Adrenal gland (tissue), 12 donors: Measurements from ENCODE around the gene DNHD1. TPM values are rescaled to one million over a fixed set of nuclear protein-coding genes. Genes with fewer than 3 reads are reported as not detected.

ENCODE experiments used
- DNase-seq, 7 donors: peaks; one replicate each; pipeline ENCODE4 v3.0.0-alpha.2; 2019 to 2020
- H3K27ac ChIP-seq, 5 donors: fragments of 200-600 bp; sonication (generic) in 4 of 5; 1 replicate in 3 of 5; 2 replicates in 2 of 5; pipeline versions ENCODE4 v1.5.1 to v1.8.0; 2016 to 2020; ENCODE audit warnings: mild to moderate bottlenecking in 1 of 5
- H3K27me3 ChIP-seq: fragments of 200-600 bp; 2 replicates; pipeline ENCODE4 v1.8.0; 2021
- H3K36me3 ChIP-seq, 2 donors: fragments of 200-600 bp; replicated peaks in 1 of 2; 1 replicate in 1 of 2; 2 replicates in 1 of 2; pipeline versions ENCODE4 v1.5.1 to v1.8.0; 2018 to 2022
- H3K4me1 ChIP-seq, 2 donors: fragments of 200-600 bp; replicated peaks in 1 of 2; 1 replicate in 1 of 2; 2 replicates in 1 of 2; pipeline versions ENCODE4 v1.5.1 to v1.8.0; 2018 to 2021
- H3K4me3 ChIP-seq, 4 donors: fragments of 200-600 bp; sonication (generic) in 3 of 4; one replicate each; pipeline ENCODE4 v1.5.1; 2016 to 2018
- H3K9me3 ChIP-seq, 3 donors: fragments of 200-600 bp; sonication (generic) in 1 of 3; replicated peaks in 1 of 3; 1 replicate in 2 of 3; 2 replicates in 1 of 3; pipeline versions ENCODE4 v1.5.1 to v1.8.0; 2016 to 2021
- POLR2A ChIP-seq, 2 donors: fragments of 450-650 bp; IDR thresholded peaks; one replicate each; pipeline ENCODE4 v1.6.1; 2017; ENCODE audit warnings: antibody characterized with exemption in 2 of 2, mild to moderate bottlenecking in 2 of 2, moderate library complexity in 1 of 2
- WGBS, 4 donors: extraction: QIAGEN DNeasy Blood & Tissue Kit in 2 of 4; methylation state at CpG; one replicate each; pipeline versions ENCODE4 v1.1.5 to v1.1.7; 2013 to 2017; 5-methylcytosine and 5-hydroxymethylcytosine counted together
- intact Hi-C, 2 donors: fragments of 100-400 bp; cut with DNase I; formaldehyde crosslinking; loops; one replicate each; pipeline versions ENCODE4 v1.14.1 to v1.15.0; 2022 to 2023
- polyA plus RNA-seq, 3 donors: library from polyadenylated mRNA; stranded (reverse); fragments of 200-250 nt in 2 of 3; fragments of 350-450 nt in 1 of 3; fragmentation: Illumina TruSeq in 1 of 3; extraction: RNeasy Lipid Tissue Mini Kit (QIAGEN cat#74804) in 1 of 3; gene quantifications; one replicate each; pipeline ENCODE4 v1.2.3, GENCODE V29; 2013 to 2014
- total RNA-seq, 9 donors: library from RNA; depleted of rRNA in 4 of 9; stranded (reverse); fragments of >200 nt in 4 of 9; fragments of 120-200 nt in 1 of 9; fragmentation: NEBNext Ultra II Directional in 1 of 9; extraction: Animal tissue kit (Norgen Biotek cat#: 25700) in 1 of 9; gene quantifications; one replicate each; pipeline versions ENCODE4 v1.1.0 to v1.2.4, GENCODE V29; 2013 to 2023
- TF ChIP-seq, protein P1 (sequence below), 6 experiments: fragments of 450-650 bp in 4 of 6; fragments of 200-600 bp in 2 of 6; sonication (generic) in 1 of 6; IDR thresholded peaks; 1 replicate in 5 of 6; 2 replicates in 1 of 6; pipeline versions ENCODE4 v1.5.1 to v1.8.0; 2016 to 2021; ENCODE audit warnings: antibody characterized with exemption in 6 of 6, mild to moderate bottlenecking in 2 of 6, moderate library complexity in 1 of 6
- donor health status: healthy with polysubstance abuse.
- donor health status: Bipolar disorder and iron deficiency.
- donor health status: DM: yes; HTN: yes; CAD: no.
- donor health status: DM: no; HTN: no; CAD: no.
- donor health status: DM: no; HTN: no; CAD: no.
- donor health status: DM: yes; HTN: yes; CAD: no.

DNHD1 gene
- total and polyA plus RNA-seq, 12 donors, result 3.9 to 27.1 (median 9.9) TPM

DNA sequence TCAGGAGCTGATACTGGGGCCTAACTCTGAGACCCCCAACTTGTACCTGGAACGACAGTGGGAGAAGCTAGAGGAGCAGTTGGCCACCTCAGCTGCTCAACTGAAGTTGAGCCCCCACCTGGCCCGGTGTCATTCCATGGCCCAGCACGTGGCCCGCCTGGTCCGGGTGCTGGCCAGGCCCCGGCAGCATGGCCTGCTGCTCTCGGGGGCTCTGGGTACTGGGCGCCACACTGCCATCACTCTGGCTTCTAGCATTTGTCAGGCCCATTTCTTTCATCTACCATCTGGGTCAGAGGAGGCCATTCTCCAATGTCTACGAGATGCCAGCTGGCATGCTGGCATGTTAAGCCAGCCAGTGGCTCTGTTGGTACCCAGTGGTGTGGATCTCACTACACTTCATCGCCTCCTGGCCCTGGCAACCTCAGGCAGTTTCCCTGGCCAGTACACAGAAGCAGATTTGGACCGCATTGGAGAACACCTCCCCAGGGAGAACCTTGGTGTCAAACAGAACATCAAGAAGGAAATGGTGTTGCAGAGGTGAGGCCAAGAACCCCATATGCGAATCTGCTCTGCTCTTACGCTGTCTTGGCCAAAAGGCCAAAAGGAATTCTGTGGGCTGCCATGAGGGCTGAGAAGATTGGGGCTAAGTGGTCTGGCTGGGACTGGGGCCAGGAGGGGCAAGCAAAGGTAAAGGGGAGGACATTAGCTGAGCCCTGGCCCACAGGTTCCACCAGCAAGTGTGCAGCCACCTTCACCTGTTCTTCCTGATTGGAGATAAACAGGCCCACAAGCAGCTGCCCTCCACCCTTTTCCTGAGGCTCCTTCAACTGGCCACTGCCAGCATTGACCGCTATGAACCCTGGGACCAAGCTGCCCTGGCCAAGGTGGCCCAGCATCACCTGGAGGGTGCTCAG, 60.9 kb downstream of the DNHD1 start:
- Histone ChIP-seq H3K27me3 (no peaks in the 10 kb centered on the region), H3K27ac (no peak overlapping the region), H3K36me3 (no peaks in the 10 kb centered on the region), H3K9me3 (no peaks in the 10 kb centered on the region), H3K4me1 (no peaks in the 10 kb centered on the region), H3K4me3 (no peak overlapping the region)
- DNase-seq, result no peak
- WGBS, 4 donors, result 96 to 98% (median 96%) methylated on average over 6 to 14 of the region's 14 CpGs
- TF ChIP-seq, protein P1, sequence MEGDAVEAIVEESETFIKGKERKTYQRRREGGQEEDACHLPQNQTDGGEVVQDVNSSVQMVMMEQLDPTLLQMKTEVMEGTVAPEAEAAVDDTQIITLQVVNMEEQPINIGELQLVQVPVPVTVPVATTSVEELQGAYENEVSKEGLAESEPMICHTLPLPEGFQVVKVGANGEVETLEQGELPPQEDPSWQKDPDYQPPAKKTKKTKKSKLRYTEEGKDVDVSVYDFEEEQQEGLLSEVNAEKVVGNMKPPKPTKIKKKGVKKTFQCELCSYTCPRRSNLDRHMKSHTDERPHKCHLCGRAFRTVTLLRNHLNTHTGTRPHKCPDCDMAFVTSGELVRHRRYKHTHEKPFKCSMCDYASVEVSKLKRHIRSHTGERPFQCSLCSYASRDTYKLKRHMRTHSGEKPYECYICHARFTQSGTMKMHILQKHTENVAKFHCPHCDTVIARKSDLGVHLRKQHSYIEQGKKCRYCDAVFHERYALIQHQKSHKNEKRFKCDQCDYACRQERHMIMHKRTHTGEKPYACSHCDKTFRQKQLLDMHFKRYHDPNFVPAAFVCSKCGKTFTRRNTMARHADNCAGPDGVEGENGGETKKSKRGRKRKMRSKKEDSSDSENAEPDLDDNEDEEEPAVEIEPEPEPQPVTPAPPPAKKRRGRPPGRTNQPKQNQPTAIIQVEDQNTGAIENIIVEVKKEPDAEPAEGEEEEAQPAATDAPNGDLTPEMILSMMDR (IDR thresholded peaks at IDR 0.05), result no peak
- TF ChIP-seq POLR2A (IDR thresholded peaks at IDR 0.05), result no peak
- intact Hi-C loops, result no loop called here

DNA sequence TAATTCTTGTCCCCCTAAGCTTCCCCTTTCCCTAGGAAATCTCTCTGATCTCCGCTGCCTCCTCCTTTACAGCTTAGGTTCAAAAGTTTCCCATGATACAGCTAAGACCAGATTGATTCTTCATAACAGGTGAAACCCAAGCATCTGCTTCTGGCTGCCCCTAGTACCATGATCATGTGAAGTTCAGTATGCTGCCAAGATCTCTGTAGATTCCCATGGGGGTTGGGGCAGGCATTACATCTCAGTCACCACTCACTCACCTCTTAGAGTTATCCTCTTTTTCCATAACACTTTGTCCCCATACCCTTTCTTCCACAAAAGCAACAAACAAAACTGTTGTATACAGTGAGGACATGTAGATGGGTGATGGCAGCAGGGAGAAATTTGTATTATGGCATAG, 62.3 kb downstream of the DNHD1 start:
- Histone ChIP-seq H3K4me1 (no peaks in the 10 kb centered on the region), H3K27me3 (no peaks in the 10 kb centered on the region), H3K4me3 (no peak overlapping the region), H3K27ac (no peak overlapping the region), H3K36me3 (no peaks in the 10 kb centered on the region), H3K9me3 (no peaks in the 10 kb centered on the region)
- DNase-seq, result no peak
- TF ChIP-seq, protein P1 (IDR thresholded peaks at IDR 0.05), result no peak
- TF ChIP-seq POLR2A (IDR thresholded peaks at IDR 0.05), result no peak
- 92 to 100% (median 96%) methylated on average over 1 of the region's 1 CpG for WGBS, 4 donors
- intact Hi-C loops, result no loop called here

DNA sequence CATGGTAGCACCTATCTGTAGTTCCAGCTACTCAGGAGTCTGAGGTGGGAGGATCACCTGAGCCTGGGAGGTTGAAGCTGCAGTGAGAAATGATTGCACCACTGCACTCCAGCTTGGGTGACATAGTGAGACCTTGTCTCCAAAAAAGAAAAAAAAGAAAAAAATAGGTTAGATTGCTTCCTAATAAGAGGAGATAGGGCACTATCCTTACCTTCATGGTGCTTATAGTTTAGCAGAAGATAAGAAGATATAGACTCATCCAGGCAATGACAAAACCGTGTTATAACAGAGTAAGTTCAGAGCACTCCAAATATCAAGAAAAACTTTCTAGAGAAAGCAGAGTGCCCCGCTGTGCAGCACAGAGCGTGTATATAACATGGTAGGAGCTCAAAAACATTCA, 64.2 kb downstream of the DNHD1 start:
- H3K36me3 ChIP-seq, result no peaks in the 10 kb centered on the region

DNA sequence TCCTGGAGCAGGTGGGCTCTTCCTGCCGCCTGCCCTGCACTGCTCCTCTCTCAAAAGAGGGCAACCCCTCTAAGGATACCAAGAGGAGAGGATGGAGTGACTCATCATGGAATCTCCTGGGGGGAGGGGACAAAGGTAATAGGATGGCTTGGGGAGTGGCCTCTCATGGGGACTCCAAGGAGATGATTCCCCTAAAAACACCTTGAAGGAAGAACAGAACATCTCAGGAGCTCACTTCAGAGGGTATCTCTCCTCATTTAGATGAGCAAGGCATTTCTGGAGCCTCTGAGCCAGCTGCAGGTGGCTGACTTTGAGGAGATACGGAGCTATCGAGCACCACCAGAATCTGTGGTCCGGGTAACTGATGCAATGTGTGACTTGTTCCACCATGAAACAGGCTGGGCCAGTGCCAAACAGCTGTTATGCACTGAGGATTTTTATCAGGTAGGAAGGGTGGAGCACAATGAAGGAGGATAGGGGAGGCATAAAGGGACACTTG, 66.1 kb downstream of the DNHD1 start:
- no peak for DNase-seq
- WGBS, 4 donors, result 90 to 99% (median 98%) methylated on average over 3 to 4 of the region's 4 CpGs
- Histone ChIP-seq H3K9me3 (no peaks in the 10 kb centered on the region), H3K4me1 (peaks cover 0 to 1% of the 10 kb centered on the region in 2 donors), H3K27me3 (no peaks in the 10 kb centered on the region), H3K27ac (no peak overlapping the region), H3K4me3 (no peak overlapping the region), H3K36me3 (peaks cover 0 to 3% of the 10 kb centered on the region in 2 donors)
- TF ChIP-seq POLR2A (IDR thresholded peaks at IDR 0.05), result no peak
- TF ChIP-seq, protein P1 (IDR thresholded peaks at IDR 0.05), result no peak
- intact Hi-C loops, result no loop called here

More for the DNA sequence above, 64.2 kb downstream of the DNHD1 start:
- no peak for TF ChIP-seq POLR2A (IDR thresholded peaks at IDR 0.05)
- TF ChIP-seq, protein P1 (IDR thresholded peaks at IDR 0.05), result no peak
- no peaks in the 10 kb centered on the region for H3K4me1 ChIP-seq
- H3K9me3 ChIP-seq, result no peaks in the 10 kb centered on the region
- intact Hi-C loops, result no loop called here
- no peaks in the 10 kb centered on the region for H3K27me3 ChIP-seq
- H3K4me3 ChIP-seq, result no peak overlapping the region
- WGBS, 4 donors, result 87 to 94% (median 93%) methylated on average over 3 of the region's 3 CpGs
- DNase-seq, result no peak
- H3K27ac ChIP-seq, result no peak overlapping the region
